ENCODE results near the gene CCDC12.

DNA sequence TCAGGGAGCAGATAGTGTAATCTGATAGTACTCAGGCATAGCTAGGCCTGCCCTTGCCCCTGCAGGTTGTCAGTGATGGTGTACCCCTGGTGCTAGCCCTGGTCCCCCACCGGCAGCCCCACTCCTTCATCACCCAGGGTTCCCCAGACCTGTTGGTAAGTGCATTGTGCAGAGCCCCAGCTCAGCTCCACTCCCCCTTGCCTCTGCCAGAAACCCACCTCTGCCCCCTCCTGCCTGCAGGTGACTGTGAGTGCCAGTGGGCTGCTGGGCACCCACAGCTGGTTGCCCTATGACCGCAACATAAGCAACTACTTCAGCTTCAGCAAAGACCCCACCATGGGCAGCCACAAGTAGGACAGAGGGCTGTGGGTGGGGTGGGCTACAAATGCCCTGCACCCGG is 30.5 kb upstream of the CCDC12 start:
- TF ChIP-seq, protein P1, sequence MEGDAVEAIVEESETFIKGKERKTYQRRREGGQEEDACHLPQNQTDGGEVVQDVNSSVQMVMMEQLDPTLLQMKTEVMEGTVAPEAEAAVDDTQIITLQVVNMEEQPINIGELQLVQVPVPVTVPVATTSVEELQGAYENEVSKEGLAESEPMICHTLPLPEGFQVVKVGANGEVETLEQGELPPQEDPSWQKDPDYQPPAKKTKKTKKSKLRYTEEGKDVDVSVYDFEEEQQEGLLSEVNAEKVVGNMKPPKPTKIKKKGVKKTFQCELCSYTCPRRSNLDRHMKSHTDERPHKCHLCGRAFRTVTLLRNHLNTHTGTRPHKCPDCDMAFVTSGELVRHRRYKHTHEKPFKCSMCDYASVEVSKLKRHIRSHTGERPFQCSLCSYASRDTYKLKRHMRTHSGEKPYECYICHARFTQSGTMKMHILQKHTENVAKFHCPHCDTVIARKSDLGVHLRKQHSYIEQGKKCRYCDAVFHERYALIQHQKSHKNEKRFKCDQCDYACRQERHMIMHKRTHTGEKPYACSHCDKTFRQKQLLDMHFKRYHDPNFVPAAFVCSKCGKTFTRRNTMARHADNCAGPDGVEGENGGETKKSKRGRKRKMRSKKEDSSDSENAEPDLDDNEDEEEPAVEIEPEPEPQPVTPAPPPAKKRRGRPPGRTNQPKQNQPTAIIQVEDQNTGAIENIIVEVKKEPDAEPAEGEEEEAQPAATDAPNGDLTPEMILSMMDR (IDR thresholded peaks at IDR 0.05; ENCODE audit: low read depth, low read length): no peak
- TF ChIP-seq POLR2A (IDR thresholded peaks at IDR 0.05; ENCODE audit: extremely low read depth, insufficient read length) (no peak), MAX (IDR thresholded peaks at IDR 0.05; ENCODE audit: low read depth, low read length) (no peak), MYC (IDR thresholded peaks at IDR 0.05; ENCODE audit: low read depth, low read length) (no peak)
